Astrocyte (in vitro differentiated cells and primary cell): Measurements from ENCODE around the gene NDUFB2. TPM values are rescaled to one million over a fixed set of nuclear protein-coding genes. Genes with fewer than 3 reads are reported as not detected.

Source experiments
- DNase-seq: peaks from one replicate; pipeline ENCODE4 v3.0.0-alpha.2; 2010; ENCODE audit warnings: low read depth
- FAIRE-seq: peaks from 2 replicates; lab custom pipeline; 2011; peaks lifted over from hg19 to GRCh38; lab: Jason Lieb, UNC
- H2AFZ ChIP-seq: 2 replicates; pipeline ENCODE4 v1.6.0; 2012; ENCODE audit warnings: low read depth, low read length, inconsistent platforms
- H3K27ac ChIP-seq: 2 replicates; pipeline ENCODE4 v1.5.1; 2011; ENCODE audit warnings: low read depth, low read length, inconsistent platforms
- H3K27me3 ChIP-seq: 2 replicates; pipeline ENCODE4 v1.6.0; 2011; ENCODE audit warnings: low read length, inconsistent platforms; ENCODE audit not compliant: insufficient read depth
- H3K36me3 ChIP-seq: 2 replicates; pipeline ENCODE4 v1.5.1; 2011; ENCODE audit warnings: low read length, inconsistent platforms; ENCODE audit not compliant: insufficient read depth
- H3K4me1 ChIP-seq: 2 replicates; pipeline ENCODE4 v1.5.1; 2011; ENCODE audit warnings: low read length, inconsistent platforms; ENCODE audit not compliant: insufficient read depth
- H3K4me2 ChIP-seq: 2 replicates; pipeline ENCODE4 v1.6.0; 2012; ENCODE audit warnings: low read length, inconsistent platforms
- H3K4me3 ChIP-seq: 2 replicates; pipeline ENCODE4 v1.5.1; 2011; ENCODE audit warnings: low read depth, mild to moderate bottlenecking, low read length, inconsistent platforms; ENCODE audit not compliant: insufficient read depth
- H3K79me2 ChIP-seq: 2 replicates; pipeline ENCODE4 v1.6.0; 2012; ENCODE audit warnings: mild to moderate bottlenecking, low read length, inconsistent platforms; ENCODE audit not compliant: insufficient read depth
- H3K9ac ChIP-seq: 2 replicates; pipeline ENCODE4 v1.6.0; 2012; ENCODE audit warnings: mild to moderate bottlenecking, low read length, inconsistent platforms
- H3K9me3 ChIP-seq: 2 replicates; pipeline ENCODE4 v1.5.1; 2012; ENCODE audit warnings: low read depth, mild to moderate bottlenecking, low read length, inconsistent platforms; ENCODE audit not compliant: insufficient read depth
- H4K20me1 ChIP-seq: 2 replicates; pipeline ENCODE4 v1.6.0; 2012; ENCODE audit warnings: low read length, inconsistent platforms; ENCODE audit not compliant: insufficient read depth
- H3K27ac Mint-ChIP-seq: one replicate; pipeline ENCODE4 v1.8.0; 2021; ENCODE audit warnings: mild to moderate bottlenecking, mixed read lengths; ENCODE audit not compliant: unreplicated experiment
- H3K27me3 Mint-ChIP-seq: one replicate; pipeline ENCODE4 v1.8.0; 2021; ENCODE audit warnings: low read depth, mixed read lengths; ENCODE audit not compliant: unreplicated experiment
- H3K36me3 Mint-ChIP-seq: one replicate; pipeline ENCODE4 v1.8.0; 2021; ENCODE audit warnings: low read depth, mixed read lengths; ENCODE audit not compliant: unreplicated experiment
- H3K4me1 Mint-ChIP-seq: one replicate; pipeline ENCODE4 v1.8.0; 2021; ENCODE audit warnings: low read depth, mixed read lengths; ENCODE audit not compliant: unreplicated experiment
- H3K4me3 Mint-ChIP-seq: one replicate; pipeline ENCODE4 v1.8.0; 2021; ENCODE audit warnings: mild to moderate bottlenecking, moderate library complexity, mixed read lengths; ENCODE audit not compliant: unreplicated experiment
- H3K9me3 Mint-ChIP-seq: one replicate; pipeline ENCODE4 v1.8.0; 2021; ENCODE audit warnings: mild to moderate bottlenecking, mixed read lengths; ENCODE audit not compliant: unreplicated experiment
- CTCF ChIP-seq: IDR thresholded peaks from 2 replicates; pipeline ENCODE4 v1.5.1; 2011; ENCODE audit warnings: low read depth, mild to moderate bottlenecking, inconsistent platforms, low read length, moderate library complexity; ENCODE audit not compliant: insufficient read depth
- EZH2 ChIP-seq: IDR thresholded peaks from 2 replicates; pipeline ENCODE4 v1.6.1; 2012; ENCODE audit warnings: mild to moderate bottlenecking, low read length, inconsistent platforms; ENCODE audit not compliant: insufficient read depth
- total RNA-seq: library from RNA; stranded (reverse); gene quantifications from 2 replicates; pipeline ENCODE4 v1.2.1, GENCODE V29; 2021

NDUFB2 gene
- total RNA-seq, 1 donor from 2014 or later: 254 TPM

GRCh38 chr7:140681766-140682165 is 14.7 kb upstream of the NDUFB2 start:
- Mint-ChIP-seq H3K27ac (no peak overlapping the region), H3K9me3 (no peaks in the 10 kb centered on the region), H3K27me3 (peaks cover 2% of the 10 kb centered on the region), H3K4me3 (no peak overlapping the region), H3K4me1 (peaks cover 9% of the 10 kb centered on the region), H3K36me3 (peaks cover 28% of the 10 kb centered on the region)
- no peaks in the 10 kb centered on the region for H3K79me2 ChIP-seq
- DNase-seq: no peak
- TF ChIP-seq CTCF: no peak
- no peak for TF ChIP-seq EZH2
- no peak overlapping the region for H3K4me3 ChIP-seq
- H3K9ac ChIP-seq: no peak overlapping the region
- H2AFZ ChIP-seq: no peak overlapping the region
- no peaks in the 10 kb centered on the region for H3K27me3 ChIP-seq
- no peak overlapping the region for H3K27ac ChIP-seq
- H4K20me1 ChIP-seq: no peaks in the 10 kb centered on the region
- H3K4me2 ChIP-seq: no peak overlapping the region
- no peaks in the 10 kb centered on the region for H3K4me1 ChIP-seq
- H3K9me3 ChIP-seq: no peaks in the 10 kb centered on the region
- no peaks in the 10 kb centered on the region for H3K36me3 ChIP-seq
- no peak for FAIRE-seq

- Mint-ChIP-seq H3K36me3 (peaks cover 18% of the 10 kb centered on the region), H3K9me3 (no peaks in the 10 kb centered on the region), H3K4me3 (no peak overlapping the region), H3K27me3 (no peaks in the 10 kb centered on the region), H3K27ac (peak overlapping the region; percentile 0), H3K4me1 (peaks cover 9% of the 10 kb centered on the region)
- H3K27me3 ChIP-seq: no peaks in the 10 kb centered on the region
- TF ChIP-seq CTCF (no peak), EZH2 (no peak)
- no peak overlapping the region for H3K4me3 ChIP-seq
- FAIRE-seq (no peak), DNase-seq (no peak)
- H2AFZ ChIP-seq: no peak overlapping the region
- H3K79me2 ChIP-seq: no peaks in the 10 kb centered on the region
- H3K27ac ChIP-seq: no peak overlapping the region
- H3K4me1 ChIP-seq: no peaks in the 10 kb centered on the region
- no peak overlapping the region for H3K9ac ChIP-seq
- no peaks in the 10 kb centered on the region for H3K9me3 ChIP-seq
- no peaks in the 10 kb centered on the region for H3K36me3 ChIP-seq
- no peaks in the 10 kb centered on the region for H4K20me1 ChIP-seq
- H3K4me2 ChIP-seq: no peak overlapping the region
These were observed 12.9 kb upstream of the NDUFB2 start for GRCh38 chr7:140683657-140684056.

GRCh38 chr7:140684066-140684950 is 12.2 kb upstream of the NDUFB2 start:
- H3K4me3 ChIP-seq: no peak overlapping the region
- no peak overlapping the region for H2AFZ ChIP-seq
- no peaks in the 10 kb centered on the region for H3K9me3 ChIP-seq
- H3K27ac ChIP-seq: no peak overlapping the region
- TF ChIP-seq CTCF: no peak
- TF ChIP-seq EZH2: no peak
- Mint-ChIP-seq H3K27me3 (no peaks in the 10 kb centered on the region), H3K4me1 (peaks cover 9% of the 10 kb centered on the region), H3K9me3 (no peaks in the 10 kb centered on the region), H3K4me3 (no peak overlapping the region), H3K36me3 (peaks cover 14% of the 10 kb centered on the region), H3K27ac (no peak overlapping the region)
- no peaks in the 10 kb centered on the region for H3K79me2 ChIP-seq
- no peaks in the 10 kb centered on the region for H4K20me1 ChIP-seq
- DNase-seq (no peak), FAIRE-seq (no peak)
- H3K9ac ChIP-seq: no peak overlapping the region
- no peaks in the 10 kb centered on the region for H3K4me1 ChIP-seq
- H3K36me3 ChIP-seq: no peaks in the 10 kb centered on the region
- no peaks in the 10 kb centered on the region for H3K27me3 ChIP-seq
- H3K4me2 ChIP-seq: no peak overlapping the region
